ENCODE results near the gene SLC39A11. TPM values are rescaled to one million over a fixed set of nuclear protein-coding genes. Genes with fewer than 3 reads are reported as not detected.

The SLC39A11 gene
- total and polyA plus RNA-seq, 8 donors: 13.6 to 49.0 (median 17.5) TPM

GRCh38 chr17:73015722-73016276 is 76.7 kb downstream of the SLC39A11 start:
- Histone ChIP-seq H3K27ac (no peak overlapping the region), H3K4me3 (no peak overlapping the region), H3K36me3 (no peaks in the 10 kb centered on the region), H3K4me1 (peaks cover 0 to 14% of the 10 kb centered on the region in 2 donors), H3K9me3 (peaks cover 0 to 25% of the 10 kb centered on the region in 2 donors), H3K27me3 (no peaks in the 10 kb centered on the region)
- DNase-seq (no peak), ATAC-seq (no peak)
- TF ChIP-seq CTCF (IDR thresholded peaks at IDR 0.05): no peak
- intact Hi-C loops (cut with DNase I): no loop called here

- no peak for TF ChIP-seq CTCF (IDR thresholded peaks at IDR 0.05)
- H3K4me3 ChIP-seq: no peak overlapping the region
- H3K36me3 ChIP-seq: no peaks in the 10 kb centered on the region
- no peaks in the 10 kb centered on the region for H3K27me3 ChIP-seq
- no peak overlapping the region for H3K27ac ChIP-seq
- H3K9me3 ChIP-seq: peaks cover 0 to 12% of the 10 kb centered on the region in 2 donors
- intact Hi-C loops (cut with DNase I): no loop called here
- ATAC-seq: no peak
- DNase-seq: no peak
- peaks cover 0 to 21% of the 10 kb centered on the region in 2 donors for H3K4me1 ChIP-seq
These were observed 78.4 kb downstream of the SLC39A11 start for GRCh38 chr17:73013816-73014663.

DNA sequence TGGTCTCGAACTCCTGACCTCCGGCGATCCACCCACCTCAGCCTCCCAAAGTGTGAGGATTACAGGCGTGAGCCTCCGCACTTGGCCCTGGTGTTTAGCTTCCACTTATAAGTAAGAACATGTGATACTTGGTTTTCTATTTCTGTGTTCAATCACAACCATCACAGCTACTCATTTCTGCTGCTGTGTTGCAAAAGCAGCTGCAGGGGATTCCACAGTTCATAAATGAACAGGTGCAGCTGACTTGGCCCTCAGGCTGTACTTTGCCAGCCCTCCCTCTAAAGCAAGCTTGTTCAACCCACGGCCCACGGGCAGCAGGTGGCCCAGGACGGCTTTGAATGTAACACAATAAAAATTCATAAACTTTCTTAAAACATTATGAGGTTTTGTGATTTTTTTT is 79.2 kb downstream of the SLC39A11 start:
- Histone ChIP-seq H3K9me3 (peaks cover 0 to 5% of the 10 kb centered on the region in 2 donors), H3K27ac (no peak overlapping the region), H3K4me3 (no peak overlapping the region), H3K36me3 (no peaks in the 10 kb centered on the region), H3K4me1 (peaks cover 0 to 21% of the 10 kb centered on the region in 2 donors), H3K27me3 (no peaks in the 10 kb centered on the region)
- ATAC-seq (no peak), DNase-seq (no peak)
- TF ChIP-seq CTCF (IDR thresholded peaks at IDR 0.05): no peak
- intact Hi-C loops (cut with DNase I): no loop called here

GRCh38 chr17:73011016-73011486 is 81.4 kb downstream of the SLC39A11 start:
- H3K27me3 ChIP-seq: no peaks in the 10 kb centered on the region
- H3K4me3 ChIP-seq: no peak overlapping the region
- H3K9me3 ChIP-seq: no peaks in the 10 kb centered on the region
- TF ChIP-seq CTCF (IDR thresholded peaks at IDR 0.05): no peak
- H3K36me3 ChIP-seq: no peaks in the 10 kb centered on the region
- intact Hi-C loops (cut with DNase I): no loop called here
- ATAC-seq: no peak
- H3K4me1 ChIP-seq: peaks cover 0 to 26% of the 10 kb centered on the region in 2 donors
- DNase-seq: peak in 1 of 4 donors; percentile 82
- H3K27ac ChIP-seq: peak overlapping the region in 1 of 2 donors; percentile 68

GRCh38 chr17:73010414-73010813 is 82.1 kb downstream of the SLC39A11 start:
- no peaks in the 10 kb centered on the region for H3K36me3 ChIP-seq
- intact Hi-C loops (cut with DNase I): no loop called here
- H3K4me3 ChIP-seq: no peak overlapping the region
- H3K27me3 ChIP-seq: no peaks in the 10 kb centered on the region
- peaks cover 0 to 26% of the 10 kb centered on the region in 2 donors for H3K4me1 ChIP-seq
- no peak for TF ChIP-seq CTCF (IDR thresholded peaks at IDR 0.05)
- H3K9me3 ChIP-seq: no peaks in the 10 kb centered on the region
- ATAC-seq (no peak), DNase-seq (no peak)
- H3K27ac ChIP-seq: peak overlapping the region in 1 of 2 donors; percentile 68
